GM12874 (cell line): ENCODE results near the gene DKKL1.

ENCODE experiments used
- TF ChIP-seq, protein P1 (sequence below): IDR thresholded peaks from 2 replicates; pipeline ENCODE4 v1.5.1; 2011; ENCODE audit warnings: low read depth, mild to moderate bottlenecking, control low read depth, low read length, moderate library complexity; ENCODE audit not compliant: insufficient read depth

DKKL1 gene

DNA sequence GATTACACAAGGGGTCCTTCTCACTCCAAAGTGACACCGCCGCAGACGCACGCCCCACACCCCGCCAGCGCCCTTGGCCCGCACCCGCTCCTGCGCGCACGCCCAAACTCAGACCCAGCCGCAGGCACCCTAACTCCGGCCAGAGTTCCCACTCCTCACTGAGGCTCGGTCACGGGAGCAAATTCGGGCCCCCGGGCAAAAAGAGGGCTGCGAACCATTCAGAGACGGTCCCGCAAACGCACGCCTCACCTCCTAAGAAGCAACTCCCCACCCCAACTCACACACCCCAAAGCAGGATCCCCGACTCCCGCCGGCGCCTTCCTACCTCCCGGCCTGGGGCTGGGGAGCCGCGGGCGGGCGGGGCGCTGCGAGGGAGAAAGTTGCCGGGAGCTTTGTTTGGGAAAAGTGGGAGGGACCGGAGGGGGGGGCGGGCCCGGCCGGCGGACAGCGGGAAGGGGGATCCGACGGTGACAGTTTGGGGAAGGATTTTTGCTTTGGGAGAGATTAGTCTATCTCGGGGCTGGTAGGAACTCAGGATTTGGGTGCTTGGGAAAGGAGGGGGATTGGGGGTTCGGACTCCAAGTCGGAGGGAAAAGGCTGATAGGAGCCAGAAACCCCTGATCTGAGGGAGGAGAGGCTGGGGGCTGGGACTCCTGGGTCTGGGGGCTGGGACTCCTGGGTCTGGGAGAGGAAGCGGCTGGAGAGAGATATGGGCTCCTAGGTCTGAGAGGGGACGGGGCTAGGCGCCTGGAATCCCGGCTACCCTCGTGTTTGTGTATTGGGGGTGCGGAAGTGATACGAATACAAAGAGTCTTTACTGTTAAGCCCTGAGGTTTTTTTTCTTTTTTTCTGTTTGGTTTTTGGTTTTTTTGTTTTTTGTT lies 1.4 kb upstream of the DKKL1 start, which contains the start of gene TEAD2:
TEAD2 (minus strand) TSS at position 369 of the 881 bp plus-strand sequence. CDS start 2,341 bp downstream, outside the sequence.
- TF ChIP-seq, protein P1, sequence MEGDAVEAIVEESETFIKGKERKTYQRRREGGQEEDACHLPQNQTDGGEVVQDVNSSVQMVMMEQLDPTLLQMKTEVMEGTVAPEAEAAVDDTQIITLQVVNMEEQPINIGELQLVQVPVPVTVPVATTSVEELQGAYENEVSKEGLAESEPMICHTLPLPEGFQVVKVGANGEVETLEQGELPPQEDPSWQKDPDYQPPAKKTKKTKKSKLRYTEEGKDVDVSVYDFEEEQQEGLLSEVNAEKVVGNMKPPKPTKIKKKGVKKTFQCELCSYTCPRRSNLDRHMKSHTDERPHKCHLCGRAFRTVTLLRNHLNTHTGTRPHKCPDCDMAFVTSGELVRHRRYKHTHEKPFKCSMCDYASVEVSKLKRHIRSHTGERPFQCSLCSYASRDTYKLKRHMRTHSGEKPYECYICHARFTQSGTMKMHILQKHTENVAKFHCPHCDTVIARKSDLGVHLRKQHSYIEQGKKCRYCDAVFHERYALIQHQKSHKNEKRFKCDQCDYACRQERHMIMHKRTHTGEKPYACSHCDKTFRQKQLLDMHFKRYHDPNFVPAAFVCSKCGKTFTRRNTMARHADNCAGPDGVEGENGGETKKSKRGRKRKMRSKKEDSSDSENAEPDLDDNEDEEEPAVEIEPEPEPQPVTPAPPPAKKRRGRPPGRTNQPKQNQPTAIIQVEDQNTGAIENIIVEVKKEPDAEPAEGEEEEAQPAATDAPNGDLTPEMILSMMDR: no peak

DNA sequence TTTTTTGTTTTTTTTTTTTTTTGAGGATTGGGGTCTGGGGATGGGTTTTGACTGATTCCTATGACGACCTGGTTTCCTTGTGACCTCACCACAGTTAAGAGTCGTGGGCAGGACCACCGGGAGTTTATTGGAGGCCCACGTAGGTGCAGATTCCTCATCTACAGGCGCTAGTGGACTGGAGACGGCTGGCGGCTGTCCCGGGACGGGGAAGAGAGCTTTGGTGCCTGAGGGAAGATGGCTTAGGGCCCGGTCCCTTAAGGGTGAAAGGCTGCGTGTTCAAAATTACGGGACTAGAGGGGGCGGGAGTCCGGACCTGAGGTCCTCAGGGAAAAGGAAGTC lies 779 bp upstream of the DKKL1 start:
- TF ChIP-seq, protein P1: no peak

DNA sequence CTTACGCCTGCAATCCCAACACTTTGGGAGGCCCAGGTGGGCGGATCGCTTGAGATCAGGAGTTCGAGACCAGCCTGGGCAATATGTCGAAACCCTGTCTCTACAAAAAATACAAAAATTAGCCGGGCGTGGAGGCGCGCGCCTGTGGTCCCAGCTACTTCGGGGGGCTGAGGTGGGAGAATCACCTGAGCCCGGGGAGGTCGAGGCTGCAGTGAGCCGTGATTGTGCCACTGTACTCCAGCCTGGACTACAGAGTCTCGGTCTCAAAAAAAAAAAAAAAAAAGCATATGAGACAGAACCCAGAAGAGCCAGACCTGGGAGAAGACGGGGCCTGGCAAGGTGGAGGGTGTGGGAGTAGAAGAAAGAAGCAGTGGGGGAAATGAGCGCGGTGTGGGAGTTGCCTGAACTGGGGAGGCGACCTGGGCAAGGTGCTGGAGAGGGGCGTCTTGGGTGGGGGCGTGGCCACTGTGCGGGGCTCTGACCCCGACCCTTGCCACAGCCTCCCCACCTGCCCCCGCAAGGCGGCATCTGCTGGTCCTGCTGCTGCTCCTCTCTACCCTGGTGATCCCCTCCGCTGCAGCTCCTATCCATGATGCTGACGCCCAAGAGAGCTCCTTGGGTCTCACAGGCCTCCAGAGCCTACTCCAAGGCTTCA lies 533 bp downstream of the DKKL1 start:
- TF ChIP-seq, protein P1: no peak

DNA sequence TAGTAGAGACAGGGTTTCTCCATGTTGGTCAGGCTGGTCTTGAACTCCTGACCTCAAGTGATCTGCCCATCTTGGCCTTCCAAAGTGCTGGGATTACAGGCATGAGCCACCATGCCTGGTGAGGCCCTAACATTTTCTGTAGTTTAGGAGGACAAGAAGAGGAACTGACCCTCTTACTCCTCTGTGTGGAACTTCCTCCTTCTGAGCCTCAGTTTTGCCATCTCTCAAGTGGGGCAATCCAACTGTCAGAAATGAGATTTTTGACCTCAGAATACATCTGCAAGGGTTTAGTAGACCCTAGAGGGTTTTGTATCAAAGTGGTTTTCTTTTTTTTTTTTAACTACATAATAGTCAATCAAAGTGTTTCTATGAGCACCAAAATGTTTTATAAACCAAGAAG lies 2.4 kb downstream of the DKKL1 start:
- TF ChIP-seq, protein P1: no peak

DNA sequence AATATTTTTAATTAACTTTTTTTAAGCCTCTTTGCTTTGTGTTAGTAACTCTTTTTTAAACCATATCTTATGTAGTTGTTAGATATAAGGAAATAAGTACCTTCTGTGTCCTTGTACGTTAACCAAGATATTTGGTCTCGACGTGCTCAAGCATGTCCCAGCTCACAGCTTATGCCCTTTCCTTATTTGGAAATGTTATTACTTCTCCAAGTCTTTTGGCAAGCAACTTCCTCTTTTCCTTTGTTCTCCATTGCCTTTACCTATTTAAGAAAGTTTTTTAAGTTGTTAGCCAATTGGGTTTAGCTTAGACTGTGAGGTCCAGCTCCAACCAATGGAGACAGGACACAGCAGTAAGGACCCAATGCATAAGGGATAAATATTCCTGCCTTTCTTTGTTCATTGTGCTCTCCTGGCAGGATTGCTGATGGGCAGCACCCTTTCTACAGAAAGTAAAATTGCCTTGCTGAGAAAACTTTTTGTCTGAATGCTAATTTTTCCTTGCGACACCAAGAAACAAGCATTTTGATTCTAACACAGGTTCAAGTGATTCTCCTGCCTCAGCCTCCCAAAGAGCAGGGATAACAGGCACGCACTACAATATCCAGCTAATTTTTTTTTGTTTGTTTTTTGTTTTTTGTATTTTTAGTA lies 5.2 kb downstream of the DKKL1 start:
- TF ChIP-seq, protein P1: no peak

DNA sequence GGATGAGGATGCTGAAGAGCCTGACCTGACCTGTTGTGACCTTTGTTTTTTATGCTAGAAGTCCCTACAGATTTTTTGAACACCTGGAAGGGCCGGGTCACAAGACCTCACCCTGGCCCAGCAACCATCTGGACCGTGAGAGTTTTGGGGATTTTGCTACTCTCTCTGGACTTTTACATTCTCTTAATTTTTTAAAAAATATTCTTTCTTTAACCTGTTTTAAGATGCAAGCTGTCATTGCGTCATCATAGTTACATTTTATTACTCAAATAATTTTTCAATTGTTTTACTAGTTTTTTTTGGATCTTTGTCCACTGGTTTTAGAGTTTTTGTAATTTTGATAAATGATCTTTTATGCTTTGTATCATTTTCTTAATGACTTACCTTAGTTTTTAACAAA lies 7.5 kb downstream of the DKKL1 start:
- TF ChIP-seq, protein P1: no peak
